Forelimb muscle (tissue), 1 donor: ENCODE results near the gene DDX42. TPM values are rescaled to one million over a fixed set of nuclear protein-coding genes. Genes with fewer than 3 reads are reported as not detected.

Source experiments
- DNase-seq: peaks from one replicate; pipeline ENCODE4 v3.0.0-alpha.2; 2013; ENCODE audit warnings: low read depth
- polyA plus RNA-seq: library from polyadenylated mRNA; unstranded; fragments of 120-200 nt; gene quantifications from one replicate; pipeline ENCODE4 v1.2.1, GENCODE V29; 2013; ENCODE audit not compliant: insufficient read length

DDX42 gene, protein sequence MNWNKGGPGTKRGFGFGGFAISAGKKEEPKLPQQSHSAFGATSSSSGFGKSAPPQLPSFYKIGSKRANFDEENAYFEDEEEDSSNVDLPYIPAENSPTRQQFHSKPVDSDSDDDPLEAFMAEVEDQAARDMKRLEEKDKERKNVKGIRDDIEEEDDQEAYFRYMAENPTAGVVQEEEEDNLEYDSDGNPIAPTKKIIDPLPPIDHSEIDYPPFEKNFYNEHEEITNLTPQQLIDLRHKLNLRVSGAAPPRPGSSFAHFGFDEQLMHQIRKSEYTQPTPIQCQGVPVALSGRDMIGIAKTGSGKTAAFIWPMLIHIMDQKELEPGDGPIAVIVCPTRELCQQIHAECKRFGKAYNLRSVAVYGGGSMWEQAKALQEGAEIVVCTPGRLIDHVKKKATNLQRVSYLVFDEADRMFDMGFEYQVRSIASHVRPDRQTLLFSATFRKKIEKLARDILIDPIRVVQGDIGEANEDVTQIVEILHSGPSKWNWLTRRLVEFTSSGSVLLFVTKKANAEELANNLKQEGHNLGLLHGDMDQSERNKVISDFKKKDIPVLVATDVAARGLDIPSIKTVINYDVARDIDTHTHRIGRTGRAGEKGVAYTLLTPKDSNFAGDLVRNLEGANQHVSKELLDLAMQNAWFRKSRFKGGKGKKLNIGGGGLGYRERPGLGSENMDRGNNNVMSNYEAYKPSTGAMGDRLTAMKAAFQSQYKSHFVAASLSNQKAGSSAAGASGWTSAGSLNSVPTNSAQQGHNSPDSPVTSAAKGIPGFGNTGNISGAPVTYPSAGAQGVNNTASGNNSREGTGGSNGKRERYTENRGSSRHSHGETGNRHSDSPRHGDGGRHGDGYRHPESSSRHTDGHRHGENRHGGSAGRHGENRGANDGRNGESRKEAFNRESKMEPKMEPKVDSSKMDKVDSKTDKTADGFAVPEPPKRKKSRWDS
- polyA plus RNA-seq = 101 TPM

- no peak for DNase-seq
These were observed at the start of gene DDX42 for GRCh38 chr17:63774141-63774968. Gene DDX42 (plus strand): TSS chr17:63774170. CDS start chr17:63787050, 12,880 bp downstream.

- DNase-seq = no peak
These were observed 38.3 kb upstream of the DDX42 start for GRCh38 chr17:63735691-63736090.

DNA sequence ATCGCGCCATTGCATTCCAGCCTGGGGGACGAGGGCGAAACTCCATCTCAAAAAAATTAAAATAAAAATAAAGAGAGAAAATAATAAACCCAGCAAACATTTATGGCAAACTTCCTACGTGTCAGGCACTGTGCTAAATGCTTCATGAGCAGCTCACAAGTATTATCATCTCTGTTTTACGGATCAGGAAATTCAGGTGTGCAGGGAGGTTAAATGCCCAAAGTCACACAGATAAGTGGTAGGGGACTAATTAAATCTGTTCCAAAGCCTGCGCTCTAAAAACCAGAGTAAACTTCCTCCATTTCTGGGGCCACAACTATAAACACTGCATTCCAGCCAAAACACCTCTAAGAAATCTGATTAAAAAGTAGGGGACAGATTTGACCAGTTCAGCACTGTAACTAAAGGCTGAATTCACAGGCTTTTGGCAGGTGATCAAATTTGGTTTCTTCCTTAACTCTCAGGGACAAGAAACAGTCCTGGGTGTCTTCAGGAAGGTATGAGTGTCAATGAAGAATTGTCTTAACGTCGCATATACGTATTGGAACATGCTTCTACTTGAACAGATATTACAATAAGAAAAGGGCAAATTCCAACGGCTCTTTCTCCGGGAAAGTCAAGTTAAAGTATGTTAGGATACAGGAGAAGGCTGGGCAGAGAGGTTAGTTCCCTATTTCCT, 33.4 kb upstream of the DDX42 start:
- DNase-seq = no peak

DNA sequence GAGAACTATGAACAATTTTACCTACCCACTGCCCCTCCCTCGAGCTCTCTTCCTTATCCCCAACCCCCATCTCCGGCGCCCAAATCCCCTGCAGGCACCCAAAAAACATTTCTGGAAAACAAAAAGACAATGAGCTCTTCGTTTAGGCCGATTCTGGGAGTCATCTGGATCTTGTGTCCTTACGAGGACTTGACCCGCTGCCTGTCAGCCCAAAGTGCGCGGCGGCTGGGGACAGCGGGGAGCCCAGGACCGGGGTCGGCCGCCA, 32.9 kb upstream of the DDX42 start:
- no peak for DNase-seq

DNA sequence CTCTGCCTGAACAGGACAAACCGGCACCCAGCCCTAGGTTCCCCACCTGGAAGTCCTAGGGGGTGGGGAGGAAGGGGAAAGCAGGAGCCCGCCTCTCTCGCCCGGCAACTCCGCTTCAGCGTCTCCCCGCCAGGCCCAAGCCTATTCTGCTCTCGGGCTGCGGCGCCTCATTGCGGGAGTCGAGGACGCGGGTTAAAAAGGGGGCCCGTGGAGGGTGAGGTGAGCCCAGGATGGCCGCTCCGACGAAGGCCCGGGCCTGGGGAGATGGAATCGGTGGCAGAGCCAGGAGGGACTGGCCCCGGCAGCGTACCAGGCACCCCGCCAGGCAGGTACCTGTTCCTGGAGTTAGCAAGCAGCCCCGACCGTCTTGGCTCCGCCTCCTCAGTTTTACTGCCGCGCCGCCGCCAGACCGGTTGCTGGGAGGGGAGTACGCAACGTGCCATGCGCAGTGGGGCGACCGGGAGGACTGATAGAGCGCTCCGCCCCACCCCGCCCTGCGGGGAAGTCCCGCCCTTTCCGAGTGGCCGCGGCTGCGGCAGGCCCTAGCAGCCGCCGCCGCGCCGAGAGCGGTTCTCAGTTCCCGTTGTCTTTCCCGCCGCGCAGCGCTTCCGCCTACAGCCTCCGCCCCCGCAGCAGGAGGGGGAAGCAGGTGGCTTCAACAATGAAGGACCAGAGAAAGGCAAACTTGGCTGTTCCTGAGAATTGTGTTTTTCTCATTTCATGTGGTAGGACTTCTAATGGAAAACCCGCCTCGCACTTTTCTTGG, 32.4 kb upstream of the DDX42 start, which contains the start of gene STRADA:
TSS of gene STRADA (minus strand) at position 392 of the 766 bp plus-strand sequence. CDS start 13,430 bp downstream, outside the sequence.
- peak; percentile 94 for DNase-seq

- no peak for DNase-seq
These were observed 22.2 kb upstream of the DDX42 start for GRCh38 chr17:63751806-63752205.

DNA sequence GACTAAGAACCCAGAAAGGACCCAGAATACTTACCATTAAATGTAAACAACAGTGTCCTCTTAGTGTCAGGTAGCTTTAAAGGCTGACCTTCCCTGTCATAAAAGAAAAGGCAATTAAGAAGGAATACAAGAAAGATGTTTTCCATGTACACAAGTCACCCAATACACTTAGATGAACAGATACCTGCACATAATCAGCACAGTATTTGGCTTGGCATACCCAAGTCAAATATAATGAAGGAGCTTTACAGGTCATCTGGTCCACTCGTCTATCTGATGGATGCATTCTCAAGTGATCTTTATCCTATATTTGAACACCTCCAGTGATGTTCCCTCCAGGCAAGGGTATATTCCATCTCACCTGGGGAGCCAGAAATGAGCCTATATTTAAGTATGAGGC, 21.3 kb upstream of the DDX42 start:
- DNase-seq = no peak

DNA sequence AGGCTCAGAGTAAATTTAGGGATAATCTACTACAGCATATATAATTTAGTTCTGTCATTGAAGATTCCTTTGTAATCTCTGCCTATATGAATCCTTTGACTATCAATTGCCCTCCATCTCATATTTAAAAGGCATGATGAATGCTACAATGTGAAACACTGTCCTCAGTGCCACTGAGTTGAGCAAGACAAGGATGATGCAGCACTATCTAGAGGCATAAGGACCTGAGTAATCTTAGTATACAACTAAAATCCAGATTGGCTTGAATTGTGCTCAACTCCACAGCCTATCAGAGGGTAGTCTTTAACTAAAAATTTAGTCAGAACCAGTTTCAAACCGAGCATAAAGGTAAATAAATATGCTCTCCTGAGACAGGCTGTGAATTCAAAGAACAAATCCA, 20.8 kb upstream of the DDX42 start:
- DNase-seq = no peak

GRCh38 chr17:63754046-63754445, 19.9 kb upstream of the DDX42 start:
- DNase-seq = no peak

DNA sequence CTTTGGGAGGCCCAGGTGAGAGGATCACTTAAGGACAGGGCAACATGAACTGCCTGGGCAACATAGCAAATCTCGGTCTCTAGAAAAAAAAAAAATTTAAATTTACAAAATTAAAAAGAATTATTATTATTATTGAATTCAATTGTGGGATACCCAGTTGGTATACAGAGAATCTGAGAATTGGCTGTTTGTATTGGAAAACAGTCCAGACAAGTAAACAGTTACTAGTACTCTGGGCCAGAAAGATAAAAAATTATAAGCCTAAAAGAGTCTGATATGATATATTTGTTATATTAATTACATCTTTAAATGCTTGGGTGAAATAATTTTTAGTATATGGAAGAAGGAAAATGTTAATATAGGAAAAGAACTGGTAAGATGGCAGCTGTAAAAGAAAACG, 15.5 kb upstream of the DDX42 start:
- DNase-seq = no peak

DNA sequence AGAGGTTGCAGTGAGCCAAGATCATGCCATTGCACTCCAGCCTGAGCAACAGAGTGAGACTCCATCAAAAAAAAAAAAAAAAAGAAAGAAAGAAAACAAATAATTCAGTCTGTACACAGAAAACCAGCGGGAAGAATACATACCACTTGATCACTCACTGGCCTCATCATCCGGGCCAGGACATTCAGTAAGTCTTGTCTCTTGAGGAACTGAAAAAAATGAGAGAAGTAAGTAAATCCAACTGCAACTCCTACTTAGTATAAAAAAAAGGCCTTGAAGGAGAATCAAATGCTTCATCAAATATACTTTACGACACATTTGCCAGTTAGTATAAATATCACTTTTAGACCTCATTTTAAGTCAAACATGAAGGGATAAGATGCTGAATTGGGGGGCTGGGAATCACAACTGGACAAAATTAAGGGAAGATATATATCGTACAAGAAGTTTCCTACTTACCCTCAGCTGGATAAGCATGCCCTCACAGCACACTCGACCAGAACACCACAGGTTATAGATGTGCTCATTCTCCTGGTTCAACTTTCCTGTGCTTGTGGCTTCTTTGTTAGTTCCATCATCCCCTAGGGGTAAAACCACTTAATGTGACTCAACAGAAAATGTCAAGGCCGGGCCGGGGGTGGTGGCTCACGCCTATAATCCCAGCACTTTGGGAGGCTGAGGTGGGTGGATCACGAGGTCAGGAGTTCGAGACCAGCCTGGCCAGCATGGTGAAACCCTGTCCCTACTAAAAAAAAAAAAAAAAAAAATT, 13.0 kb upstream of the DDX42 start:
- DNase-seq = no peak

DNA sequence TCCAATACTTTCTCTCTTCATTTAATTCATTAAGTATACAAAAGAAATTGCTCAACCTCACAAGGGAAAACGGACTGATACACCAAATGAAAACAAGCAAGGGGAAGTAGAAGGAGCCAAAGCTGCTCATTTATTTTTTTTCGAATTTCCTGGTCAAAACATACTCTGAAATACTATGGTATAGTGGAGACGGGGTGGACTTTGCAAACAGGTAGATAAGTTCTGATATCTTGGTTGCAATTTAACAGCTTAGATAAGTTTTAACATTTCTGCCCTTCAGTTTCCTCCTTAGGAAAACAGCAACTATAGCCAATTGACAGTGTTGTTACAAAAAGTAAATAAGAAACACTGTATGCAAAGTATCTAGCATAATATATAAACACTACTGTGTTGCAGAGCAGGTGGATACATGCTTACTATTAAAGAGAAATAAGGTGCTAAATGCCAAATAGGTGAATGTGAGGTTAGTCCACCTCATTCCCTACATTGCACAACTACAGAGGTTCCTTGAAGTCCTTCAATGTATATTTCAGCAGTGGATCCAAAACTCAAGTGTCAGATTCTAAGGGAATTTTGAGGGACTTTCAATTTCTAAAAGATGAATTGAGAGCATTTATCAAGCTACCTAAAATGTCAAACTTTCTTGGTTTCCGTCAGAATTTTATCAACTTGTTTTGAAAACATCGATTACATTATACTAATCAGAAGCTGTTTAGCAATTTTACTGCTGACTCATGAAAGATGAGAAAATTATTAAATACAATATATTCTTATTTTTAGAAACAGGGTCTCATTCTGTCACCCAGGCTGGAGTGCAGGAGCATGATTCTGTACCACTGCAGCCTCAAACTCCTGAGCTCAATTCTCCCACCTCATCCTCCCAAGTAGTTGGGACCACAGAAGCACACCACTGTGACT, 11.6 kb upstream of the DDX42 start:
- DNase-seq = no peak

DNA sequence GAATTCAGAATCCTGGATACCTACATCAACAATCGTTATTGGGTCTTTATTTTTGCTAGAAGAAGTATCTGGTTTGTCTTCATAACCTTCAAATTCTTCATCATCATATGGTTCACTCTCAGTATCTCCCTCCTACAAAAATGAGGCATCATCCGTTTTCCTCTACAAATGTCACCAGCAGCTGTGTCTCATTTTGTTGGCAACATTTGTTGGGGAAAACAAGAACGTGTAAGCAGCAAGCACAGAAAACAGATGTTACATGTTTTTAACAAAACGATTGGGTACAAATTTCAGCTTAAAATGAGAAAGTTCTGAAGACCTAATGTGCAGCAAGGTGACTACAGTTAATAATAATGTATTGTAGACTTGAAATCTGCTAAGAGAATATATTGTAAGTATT, 9.3 kb upstream of the DDX42 start:
- no peak for DNase-seq

GRCh38 chr17:63766754-63767153, 7.2 kb upstream of the DDX42 start:
- DNase-seq = no peak

GRCh38 chr17:63768433-63768832, 5.5 kb upstream of the DDX42 start:
- DNase-seq = no peak

DNA sequence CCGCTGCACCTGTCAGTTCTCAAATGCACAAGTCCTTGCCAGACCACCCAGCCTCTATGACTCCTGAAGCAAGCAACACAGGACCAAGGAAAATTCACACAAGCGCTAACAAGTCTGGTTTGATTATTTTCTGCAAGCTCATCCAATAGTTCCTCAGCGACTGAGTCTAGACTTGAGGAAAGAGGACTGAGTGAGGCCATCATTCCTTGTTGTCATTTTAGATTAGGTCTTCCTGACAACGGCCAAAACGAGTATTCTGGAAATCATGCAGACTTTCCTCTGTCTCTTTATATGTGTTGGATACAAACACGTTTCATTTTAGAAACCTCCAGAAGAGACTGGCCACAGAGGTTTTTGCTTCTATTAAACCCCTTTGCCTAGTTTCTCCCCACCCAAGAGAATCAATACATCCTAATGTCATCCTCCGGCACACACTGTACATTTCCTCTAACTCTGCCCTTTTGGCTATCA, 1.1 kb upstream of the DDX42 start:
- DNase-seq = no peak

DNA sequence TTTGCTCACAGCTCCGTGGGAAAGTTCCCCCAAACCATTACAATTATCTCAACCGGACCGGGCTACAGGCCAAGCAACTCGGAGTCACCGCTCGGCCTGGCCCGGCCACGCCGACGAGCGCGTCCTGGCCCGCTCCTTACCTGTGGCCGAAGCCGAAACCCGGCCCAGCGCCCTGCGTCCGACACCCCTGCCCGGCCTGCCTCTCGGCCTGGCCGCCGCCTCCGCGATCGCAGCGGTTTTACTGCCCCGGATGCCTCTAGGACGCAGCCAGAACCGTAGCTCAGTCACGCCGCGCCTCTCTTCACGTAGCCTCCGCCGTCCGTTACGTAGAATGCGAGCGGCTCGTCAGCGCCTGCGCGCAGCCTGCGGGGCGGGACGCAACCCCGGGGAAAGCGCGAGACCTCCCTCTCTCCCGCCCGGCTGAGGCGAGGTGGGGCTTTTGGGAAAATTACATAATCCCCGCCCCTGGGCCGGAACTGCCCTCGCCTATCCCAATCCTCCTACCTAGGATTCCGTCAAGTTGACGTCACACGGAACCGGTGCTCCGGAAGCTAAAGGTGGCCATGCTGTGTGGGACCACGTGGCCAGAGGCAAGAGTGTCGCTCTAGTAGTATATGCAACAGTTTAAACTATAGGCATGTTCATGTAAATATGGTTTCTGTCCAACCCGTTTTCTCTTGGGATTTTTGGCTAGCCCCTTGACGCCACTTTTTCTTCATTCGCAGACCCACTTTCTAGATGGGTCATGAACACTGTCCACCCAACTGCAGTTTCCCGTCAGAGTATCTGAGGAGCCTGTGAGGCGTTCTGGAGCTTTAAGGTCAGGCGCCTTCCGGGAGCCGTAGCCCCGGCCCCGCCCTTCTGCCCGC, 464 bp upstream of the DDX42 start, which contains the start of gene CCDC47:
TSS of gene CCDC47 (minus strand) at position 326 of the 869 bp plus-strand sequence. CDS start 7,422 bp downstream, outside the sequence.
- DNase-seq = peak; percentile 99

DNA sequence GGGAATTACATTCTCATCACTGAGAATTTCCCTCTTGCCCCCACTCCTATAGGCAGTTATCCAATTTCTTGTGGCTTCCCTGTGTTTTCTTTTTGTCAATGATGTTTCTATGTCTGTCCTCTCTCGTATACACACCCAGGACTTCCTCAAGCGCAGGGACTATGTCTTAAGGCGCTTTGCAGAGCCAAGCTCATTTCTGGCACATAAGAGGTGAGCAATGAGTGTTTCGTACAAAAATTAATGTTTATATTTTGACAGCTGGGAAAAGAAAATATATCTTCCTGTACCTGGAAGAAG, 947 bp downstream of the DDX42 start:
- DNase-seq = no peak
